H9 (cell line): ENCODE data around the gene PDE4B. TPM values are rescaled to one million over a fixed set of nuclear protein-coding genes. Genes with fewer than 3 reads are reported as not detected.

Source experiments
- DNase-seq: peaks from one replicate; pipeline ENCODE4 v3.0.0-alpha.2; 2017
- H2AFZ ChIP-seq: one replicate; pipeline ENCODE4 v1.6.1; 2013; ENCODE audit warnings: mild to moderate bottlenecking, low read length, control low read depth, moderate library complexity
- H2AK5ac ChIP-seq: 2 replicates; pipeline ENCODE4 v1.6.1; 2013; ENCODE audit warnings: low read length, control low read depth, mixed read lengths; ENCODE audit not compliant: insufficient read length
- H2BK120ac ChIP-seq: one replicate; pipeline ENCODE4 v1.6.1; 2013; ENCODE audit warnings: low read depth, mild to moderate bottlenecking, low read length, control low read depth, inconsistent platforms; ENCODE audit not compliant: poor library complexity, severe bottlenecking
- H2BK12ac ChIP-seq: 2 replicates; pipeline ENCODE4 v1.6.1; 2013; ENCODE audit warnings: low read length, control low read depth, mixed read lengths, low read depth; ENCODE audit not compliant: insufficient read length
- H2BK15ac ChIP-seq: 2 replicates; pipeline ENCODE4 v1.6.1; 2013; ENCODE audit warnings: low read depth, low read length, control low read depth
- H2BK20ac ChIP-seq: one replicate; pipeline ENCODE4 v1.6.1; 2013; ENCODE audit warnings: low read depth, mild to moderate bottlenecking, low read length, control low read depth, inconsistent platforms; ENCODE audit not compliant: poor library complexity, severe bottlenecking
- H2BK5ac ChIP-seq: 2 replicates; pipeline ENCODE4 v1.6.1; 2013; ENCODE audit warnings: low read length, control low read depth, mixed read lengths; ENCODE audit not compliant: insufficient read length
- H3K14ac ChIP-seq: 2 replicates; pipeline ENCODE4 v1.6.1; 2013; ENCODE audit warnings: low read length, control low read depth; ENCODE audit not compliant: insufficient read depth
- H3K18ac ChIP-seq: 2 replicates; pipeline ENCODE4 v1.6.1; 2013; ENCODE audit warnings: low read depth, mild to moderate bottlenecking, mixed read lengths, low read length, control low read depth; ENCODE audit not compliant: insufficient read length
- H3K23ac ChIP-seq: 2 replicates; pipeline ENCODE4 v1.6.1; 2013; ENCODE audit warnings: low read length, control low read depth, mixed read lengths, low read depth; ENCODE audit not compliant: insufficient read length
- H3K23me2 ChIP-seq: 2 replicates; pipeline ENCODE4 v1.6.1; 2013; ENCODE audit warnings: low read depth, mild to moderate bottlenecking, mixed read lengths, low read length, control low read depth; ENCODE audit not compliant: insufficient read length, poor library complexity, severe bottlenecking
- H3K27ac ChIP-seq: 2 replicates; pipeline ENCODE4 v1.5.1; 2013; ENCODE audit warnings: low read length, control low read depth, mixed read lengths, low read depth; ENCODE audit not compliant: insufficient read length
- H3K27me3 ChIP-seq: 2 replicates; pipeline ENCODE4 v1.6.1; 2013; ENCODE audit warnings: low read length, control low read depth, inconsistent platforms; ENCODE audit not compliant: insufficient read depth
- H3K4ac ChIP-seq: 2 replicates; pipeline ENCODE4 v1.6.1; 2013; ENCODE audit warnings: low read depth, mild to moderate bottlenecking, control low read depth, inconsistent platforms, low read length, moderate library complexity
- H3K4me1 ChIP-seq: 2 replicates; pipeline ENCODE4 v1.6.1; 2013; ENCODE audit warnings: low read length, control low read depth, inconsistent platforms; ENCODE audit not compliant: insufficient read depth
- H3K4me2 ChIP-seq: 2 replicates; pipeline ENCODE4 v1.6.1; 2013; ENCODE audit warnings: low read length, control low read depth, mixed read lengths; ENCODE audit not compliant: insufficient read length, insufficient read depth
- H3K56ac ChIP-seq: 2 replicates; pipeline ENCODE4 v1.6.1; 2013; ENCODE audit warnings: low read depth, mild to moderate bottlenecking, mixed read lengths, low read length, control low read depth; ENCODE audit not compliant: insufficient read length
- H3K79me1 ChIP-seq: 2 replicates; pipeline ENCODE4 v1.6.1; 2013; ENCODE audit warnings: low read depth, mild to moderate bottlenecking, moderate library complexity, low read length, control low read depth, inconsistent platforms; ENCODE audit not compliant: insufficient read depth, poor library complexity, severe bottlenecking
- H3K79me2 ChIP-seq: 2 replicates; pipeline ENCODE4 v1.6.1; 2013; ENCODE audit warnings: low read length, control low read depth, inconsistent platforms; ENCODE audit not compliant: insufficient read depth
- H3K9ac ChIP-seq: 2 replicates; pipeline ENCODE4 v1.6.1; 2013; ENCODE audit warnings: low read length, control low read depth, mixed read lengths; ENCODE audit not compliant: insufficient read length; ENCODE audit errors: extremely low read depth
- H3K9me3 ChIP-seq: one replicate; pipeline ENCODE4 v1.6.1; 2013; ENCODE audit warnings: low read depth, low read length, inconsistent platforms; ENCODE audit not compliant: control insufficient read depth
- H3T11ph ChIP-seq: one replicate; pipeline ENCODE4 v1.6.1; 2013; ENCODE audit warnings: mild to moderate bottlenecking, low read length, control low read depth, inconsistent platforms
- H4K20me1 ChIP-seq: one replicate; pipeline ENCODE4 v1.6.1; 2013; ENCODE audit not compliant: control insufficient read depth, insufficient read length, insufficient read depth
- H4K5ac ChIP-seq: 2 replicates; pipeline ENCODE4 v1.6.1; 2013; ENCODE audit warnings: low read depth, mild to moderate bottlenecking, mixed read lengths, low read length, control low read depth; ENCODE audit not compliant: insufficient read length
- H4K8ac ChIP-seq: replicated peaks from 2 replicates; pipeline ENCODE4 v1.6.1; 2013; ENCODE audit warnings: low read length, control low read depth, mixed read lengths, low read depth; ENCODE audit not compliant: insufficient read length
- H4K91ac ChIP-seq: 2 replicates; pipeline ENCODE4 v1.6.1; 2013; ENCODE audit warnings: low read depth, mild to moderate bottlenecking, moderate library complexity, mixed read lengths, low read length, control low read depth; ENCODE audit not compliant: insufficient read length
- H3K27ac Mint-ChIP-seq, 3 experiments: 2 replicates in 2 of 3; 3 replicates in 1 of 3; pipeline ENCODE4 v1.8.0; 2020 to 2021; ENCODE audit warnings: mixed read lengths in 3 of 3, mild to moderate bottlenecking in 1 of 3, moderate library complexity in 1 of 3
- H3K27me3 Mint-ChIP-seq: 2 replicates; pipeline ENCODE4 v1.8.0; 2021; ENCODE audit warnings: low read depth, mild to moderate bottlenecking, moderate library complexity, mixed read lengths
- H3K36me3 Mint-ChIP-seq, 3 experiments: 2 replicates in 2 of 3; 3 replicates in 1 of 3; pipeline ENCODE4 v1.8.0; 2020 to 2021; ENCODE audit warnings: low read depth in 3 of 3, mixed read lengths in 3 of 3; ENCODE audit not compliant: insufficient read depth in 1 of 3
- H3K4me1 Mint-ChIP-seq, 2 experiments: 2 replicates each; pipeline ENCODE4 v1.8.0; 2020; ENCODE audit warnings: mixed read lengths in 2 of 2
- H3K4me3 Mint-ChIP-seq, 2 experiments: 2 replicates in 1 of 2; 3 replicates in 1 of 2; pipeline ENCODE4 v1.8.0; 2020 to 2021; ENCODE audit warnings: mild to moderate bottlenecking in 2 of 2, mixed read lengths in 2 of 2, moderate library complexity in 1 of 2
- H3K9me3 Mint-ChIP-seq, 2 experiments: 2 replicates in 1 of 2; 3 replicates in 1 of 2; pipeline ENCODE4 v1.8.0; 2020; ENCODE audit warnings: mild to moderate bottlenecking in 2 of 2, mixed read lengths in 2 of 2, moderate library complexity in 1 of 2
- CTCF ChIP-seq: fragments of 200-600 bp; sonication (generic); conservative IDR thresholded peaks from 3 replicates; pipeline ENCODE4 v1.8.0; 2021; ENCODE audit warnings: antibody characterized with exemption, mild to moderate bottlenecking
- WGBS: extraction: QIAGEN DNeasy Blood & Tissue Kit; methylation state at CpG from one replicate; pipeline ENCODE4 v1.1.7; 2013; ENCODE audit warnings: missing lambda C conversion rate, low lambda C conversion rate, mixed read lengths; ENCODE audit not compliant: insufficient read length; ENCODE audit errors: extremely low coverage; 5-methylcytosine and 5-hydroxymethylcytosine counted together
- total RNA-seq: library from RNA; stranded (reverse); gene quantifications from 2 replicates; pipeline ENCODE4 v1.2.1, GENCODE V29; 2021

PDE4B gene
- total RNA-seq, 1 experiment from 2014 or later = 19.8 TPM

DNA sequence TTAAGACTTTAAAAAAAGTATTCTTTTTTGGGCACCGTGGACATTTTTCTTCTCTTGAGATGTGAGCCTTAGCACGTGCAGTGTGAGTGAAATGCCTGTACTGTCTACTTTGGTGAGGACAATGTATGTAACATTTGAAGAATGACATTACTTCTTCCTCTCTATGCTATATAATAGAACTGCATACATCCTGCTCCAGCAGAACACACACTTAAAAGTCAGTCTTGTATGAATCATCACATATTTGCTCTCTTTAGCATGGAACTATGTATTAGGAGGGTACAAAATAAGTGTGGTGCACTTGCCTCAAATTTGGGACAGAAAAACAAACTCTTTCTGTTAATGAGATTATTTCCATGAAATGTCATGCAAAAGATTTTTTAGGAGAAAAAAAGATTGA lies 382.9 kb downstream of the PDE4B start:
- Mint-ChIP-seq H3K27me3 (no peaks in the 10 kb centered on the region; the same call in 1 of the 2 replicates), H3K9me3 (no peaks in the 10 kb centered on the region), H3K4me1 (peaks cover 3 to 8% of the 10 kb centered on the region in 2 experiments; a peak in 2 of 4 replicates), H3K36me3 (no peaks in the 10 kb centered on the region), H3K27ac (no peak overlapping the region), H3K4me3 (no peak overlapping the region)
- Histone ChIP-seq H2BK20ac (no peak overlapping the region), H3K9ac (no peak overlapping the region), H3K14ac (no peak overlapping the region), H3K23me2 (no peaks in the 10 kb centered on the region), H4K20me1 (no peaks in the 10 kb centered on the region), H3K18ac (no peak overlapping the region), H3T11ph (no peak overlapping the region), H2BK12ac (no peak overlapping the region), H3K9me3 (no peaks in the 10 kb centered on the region), H4K8ac (no peak overlapping the region), H3K4me2 (no peak overlapping the region), H4K5ac (no peak overlapping the region), H3K23ac (no peak overlapping the region), H2BK120ac (no peak overlapping the region), H2AFZ (no peak overlapping the region), H2BK15ac (no peak overlapping the region), H3K27me3 (peaks cover 2% of the 10 kb centered on the region; the same call in 1 of the 2 replicates), H4K91ac (no peak overlapping the region), H2AK5ac (no peak overlapping the region), H3K79me2 (no peaks in the 10 kb centered on the region), H3K4me1 (no peaks in the 10 kb centered on the region), H3K27ac (no peak overlapping the region), H3K79me1 (no peaks in the 10 kb centered on the region), H3K56ac (no peak overlapping the region), H2BK5ac (no peak overlapping the region), H3K4ac (no peak overlapping the region)
- no CpG with 5 or more reads among the region's 2 CpGs for WGBS
- no peak for DNase-seq
- TF ChIP-seq CTCF = no peak
